DOHH2 (cell line): Measurements from ENCODE around the gene CEACAM20.

Experiments
- H3F3A ChIP-seq: fragments of 200-600 bp; sonication (generic), shearing (Covaris generic); 2 replicates; pipeline ENCODE4 v1.6.0; 2016; ENCODE audit warnings: antibody characterized with exemption, mild to moderate bottlenecking; ENCODE audit not compliant: control insufficient read depth, insufficient read depth
- H3K27ac ChIP-seq: fragments of 200-600 bp; sonication (generic); 2 replicates; pipeline ENCODE4 v1.5.1; 2014; ENCODE audit warnings: low read depth, mild to moderate bottlenecking, low read length, moderate library complexity
- H3K27me3 ChIP-seq: fragments of 200-600 bp; sonication (generic); 2 replicates; pipeline ENCODE4 v1.6.1; 2014; ENCODE audit warnings: mild to moderate bottlenecking, low read length, mixed read lengths; ENCODE audit not compliant: control insufficient read depth
- H3K36me3 ChIP-seq: fragments of 200-600 bp; sonication (generic); 2 replicates; pipeline ENCODE4 v1.6.1; 2014; ENCODE audit warnings: mild to moderate bottlenecking, low read length, moderate library complexity, mixed read lengths; ENCODE audit not compliant: control insufficient read depth
- H3K4me1 ChIP-seq: fragments of 200-600 bp; sonication (generic); 2 replicates; pipeline ENCODE4 v1.6.1; 2014; ENCODE audit warnings: mild to moderate bottlenecking, low read length, mixed read lengths; ENCODE audit not compliant: control insufficient read depth
- H3K4me2 ChIP-seq: fragments of 200-600 bp; sonication (generic); 2 replicates; pipeline ENCODE4 v1.6.0; 2014; ENCODE audit warnings: mild to moderate bottlenecking, low read length, moderate library complexity
- H3K4me3 ChIP-seq: fragments of 200-600 bp; sonication (generic); 2 replicates; pipeline ENCODE4 v1.5.1; 2014; ENCODE audit warnings: mild to moderate bottlenecking, low read length, mixed read lengths
- H3K79me2 ChIP-seq: fragments of 200-600 bp; sonication (generic); 2 replicates; pipeline ENCODE4 v1.6.1; 2014; ENCODE audit warnings: mild to moderate bottlenecking, low read length, mixed read lengths; ENCODE audit not compliant: control insufficient read depth
- H3K9me2 ChIP-seq: fragments of 200-600 bp; sonication (generic); replicated peaks from 2 replicates; pipeline ENCODE4 v1.6.1; 2014; ENCODE audit warnings: mild to moderate bottlenecking, low read length, mixed read lengths; ENCODE audit not compliant: control insufficient read depth
- H3K9me3 ChIP-seq: fragments of 200-600 bp; sonication (generic); 2 replicates; pipeline ENCODE4 v1.6.1; 2014; ENCODE audit warnings: antibody characterized with exemption, low read length, mixed read lengths; ENCODE audit not compliant: control insufficient read depth, insufficient read depth
- H4K20me1 ChIP-seq: fragments of 200-600 bp; sonication (generic); 2 replicates; pipeline ENCODE4 v1.6.0; 2014; ENCODE audit warnings: low read depth, mild to moderate bottlenecking, antibody characterized with exemption, low read length, moderate library complexity; ENCODE audit not compliant: control insufficient read depth, insufficient read depth
- CTCF ChIP-seq: fragments of 200-600 bp; sonication (generic); IDR thresholded peaks from one replicate; pipeline ENCODE4 v1.5.1; 2014; ENCODE audit warnings: antibody characterized with exemption, mild to moderate bottlenecking, low read depth, low read length; ENCODE audit not compliant: poor library complexity, severe bottlenecking
- EZH2phosphoT487 ChIP-seq: fragments of 200-600 bp; sonication (generic); IDR thresholded peaks from 2 replicates; pipeline ENCODE4 v1.6.1; 2017; ENCODE audit warnings: borderline replicate concordance, mild to moderate bottlenecking, antibody characterized with exemption, low read length, moderate library complexity, mixed read lengths

Gene CEACAM20

GRCh38 chr19:44570984-44571684 lies 41.7 kb upstream of the CEACAM20 start:
- H3K4me3 ChIP-seq, result no peak overlapping the region
- H3K79me2 ChIP-seq, result no peaks in the 10 kb centered on the region
- H3K27ac ChIP-seq, result no peak overlapping the region
- no peaks in the 10 kb centered on the region for H3K36me3 ChIP-seq
- H3K9me3 ChIP-seq, result no peaks in the 10 kb centered on the region
- TF ChIP-seq CTCF, result peak; percentile 78
- TF ChIP-seq EZH2phosphoT487, result no peak
- H3K4me1 ChIP-seq, result no peaks in the 10 kb centered on the region
- H4K20me1 ChIP-seq, result no peaks in the 10 kb centered on the region
- no peaks in the 10 kb centered on the region for H3K9me2 ChIP-seq
- no peaks in the 10 kb centered on the region for H3F3A ChIP-seq
- H3K27me3 ChIP-seq, result no peaks in the 10 kb centered on the region
- H3K4me2 ChIP-seq, result no peak overlapping the region

GRCh38 chr19:44570603-44570983 lies 41.1 kb upstream of the CEACAM20 start:
- H3K36me3 ChIP-seq, result no peaks in the 10 kb centered on the region
- no peaks in the 10 kb centered on the region for H3K9me3 ChIP-seq
- no peak overlapping the region for H3K27ac ChIP-seq
- no peak overlapping the region for H3K4me3 ChIP-seq
- no peaks in the 10 kb centered on the region for H3K79me2 ChIP-seq
- H4K20me1 ChIP-seq, result no peaks in the 10 kb centered on the region
- no peaks in the 10 kb centered on the region for H3K4me1 ChIP-seq
- H3K27me3 ChIP-seq, result no peaks in the 10 kb centered on the region
- TF ChIP-seq CTCF, result no peak
- TF ChIP-seq EZH2phosphoT487, result no peak
- H3F3A ChIP-seq, result no peaks in the 10 kb centered on the region
- H3K4me2 ChIP-seq, result no peak overlapping the region
- no peaks in the 10 kb centered on the region for H3K9me2 ChIP-seq

- Histone ChIP-seq H3K79me2 (no peaks in the 10 kb centered on the region), H3K4me2 (no peak overlapping the region), H3K27me3 (no peaks in the 10 kb centered on the region), H3F3A (no peaks in the 10 kb centered on the region), H3K9me2 (no peaks in the 10 kb centered on the region), H3K9me3 (no peaks in the 10 kb centered on the region), H3K27ac (no peak overlapping the region), H3K4me3 (no peak overlapping the region), H3K36me3 (no peaks in the 10 kb centered on the region), H4K20me1 (no peaks in the 10 kb centered on the region), H3K4me1 (no peaks in the 10 kb centered on the region)
- TF ChIP-seq EZH2phosphoT487 (no peak), CTCF (no peak)
These were observed 38.3 kb upstream of the CEACAM20 start for GRCh38 chr19:44567745-44568144.
